ENCODE results near the gene MACROH2A2.
"Not testable (repeated sequence)": the region's sequence is repeated elsewhere in the genome, so short reads cannot be mapped to it uniquely, and the experiment has no call there.

Gene MACROH2A2

GRCh38 chr10:70132098-70133029 lies 79.7 kb downstream of the MACROH2A2 start, which contains the start of gene AIFM2:
Gene AIFM2, minus strand, starts transcription at chr10:70132825. Its CDS starts 8,741 bp downstream, at chr10:70124084.
- peak; percentile 40 for DNase-seq

DNA sequence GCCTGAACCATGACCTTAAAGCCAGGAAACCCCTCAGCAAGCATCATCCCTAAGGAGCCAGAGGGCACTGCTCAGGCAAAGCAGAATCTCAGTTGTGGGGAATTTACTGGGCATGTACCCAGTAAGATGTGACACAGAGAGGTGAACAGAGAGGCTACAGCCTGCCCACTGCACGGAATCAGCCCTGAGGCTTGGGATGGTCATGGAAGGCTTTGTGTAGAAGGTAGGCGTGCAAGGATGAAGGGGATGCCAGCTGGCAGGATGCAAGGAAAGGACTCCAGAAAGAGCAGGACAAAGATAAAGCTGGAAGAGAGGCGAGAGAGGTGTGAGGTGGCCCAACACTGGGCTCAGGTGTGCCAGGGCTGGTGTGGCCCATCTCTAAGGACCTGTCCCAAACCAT lies 82.4 kb downstream of the MACROH2A2 start:
- no peak for DNase-seq

DNA sequence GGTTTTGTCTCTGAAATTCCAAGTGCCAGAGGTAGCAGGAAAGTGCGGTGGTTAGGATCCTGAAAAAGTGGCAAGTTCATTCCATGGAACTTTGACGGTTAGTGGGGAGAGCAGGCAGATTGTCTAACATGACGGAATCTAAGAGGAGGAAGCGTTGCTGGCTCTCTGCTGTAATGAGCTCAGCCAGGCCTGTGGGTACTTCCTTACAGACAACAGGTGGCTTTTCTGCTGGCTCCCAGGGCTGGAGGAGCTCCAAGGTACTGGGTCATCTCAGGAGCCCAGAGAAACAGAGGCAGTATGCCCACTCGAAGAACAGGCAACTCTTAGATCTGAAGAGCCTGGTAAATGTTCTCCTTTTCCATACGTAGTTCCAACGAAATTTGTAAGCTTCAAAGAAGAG lies 83.0 kb downstream of the MACROH2A2 start:
- DNase-seq, result no peak

- no peak for DNase-seq
Measured at GRCh38 chr10:70137135-70137534, 84.5 kb downstream of the MACROH2A2 start.

DNA sequence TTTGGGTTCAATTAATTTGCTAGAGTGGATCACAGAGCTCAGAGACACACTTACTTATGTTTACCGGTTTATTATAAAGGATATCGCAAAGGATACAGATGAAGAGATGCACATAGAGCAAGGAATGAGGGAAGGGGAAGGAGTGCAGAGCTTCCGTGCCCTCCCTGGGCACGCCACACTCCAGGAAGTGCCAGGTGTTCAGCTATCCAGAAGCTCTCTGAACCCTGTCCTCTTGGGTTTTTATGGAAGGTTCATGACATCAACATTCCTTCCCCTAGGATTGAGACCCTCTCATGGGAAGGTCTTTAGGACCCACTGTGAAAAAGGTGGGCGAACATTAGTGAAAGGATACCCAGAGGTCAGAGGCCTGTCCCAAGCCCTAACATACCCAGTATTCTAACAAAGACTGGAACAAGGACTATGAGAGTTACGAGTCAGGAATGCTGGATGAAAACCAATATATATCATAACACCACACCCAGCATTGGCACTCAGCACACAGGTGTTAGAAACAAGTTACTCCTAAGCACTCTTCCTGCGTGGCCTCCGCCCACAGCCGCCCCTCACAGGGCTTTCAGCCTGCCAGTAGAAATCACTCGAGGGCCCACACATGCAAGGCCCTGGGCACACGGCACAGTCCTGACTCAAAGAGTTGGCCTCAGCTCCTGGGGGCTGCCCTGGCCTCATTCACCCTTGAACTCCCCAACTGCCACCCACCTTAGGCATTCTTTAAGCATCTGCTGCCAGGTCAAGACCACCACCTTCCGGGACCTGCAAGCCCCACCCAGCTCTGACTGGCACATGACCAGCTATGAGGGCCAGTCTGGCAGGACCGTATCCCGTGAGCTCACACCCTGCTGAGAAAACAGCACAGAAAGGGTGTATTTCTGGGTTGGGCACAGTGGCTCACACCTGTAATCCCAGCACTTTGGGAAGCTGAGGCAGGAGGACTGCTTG lies 85.6 kb downstream of the MACROH2A2 start:
- no peak for DNase-seq

DNA sequence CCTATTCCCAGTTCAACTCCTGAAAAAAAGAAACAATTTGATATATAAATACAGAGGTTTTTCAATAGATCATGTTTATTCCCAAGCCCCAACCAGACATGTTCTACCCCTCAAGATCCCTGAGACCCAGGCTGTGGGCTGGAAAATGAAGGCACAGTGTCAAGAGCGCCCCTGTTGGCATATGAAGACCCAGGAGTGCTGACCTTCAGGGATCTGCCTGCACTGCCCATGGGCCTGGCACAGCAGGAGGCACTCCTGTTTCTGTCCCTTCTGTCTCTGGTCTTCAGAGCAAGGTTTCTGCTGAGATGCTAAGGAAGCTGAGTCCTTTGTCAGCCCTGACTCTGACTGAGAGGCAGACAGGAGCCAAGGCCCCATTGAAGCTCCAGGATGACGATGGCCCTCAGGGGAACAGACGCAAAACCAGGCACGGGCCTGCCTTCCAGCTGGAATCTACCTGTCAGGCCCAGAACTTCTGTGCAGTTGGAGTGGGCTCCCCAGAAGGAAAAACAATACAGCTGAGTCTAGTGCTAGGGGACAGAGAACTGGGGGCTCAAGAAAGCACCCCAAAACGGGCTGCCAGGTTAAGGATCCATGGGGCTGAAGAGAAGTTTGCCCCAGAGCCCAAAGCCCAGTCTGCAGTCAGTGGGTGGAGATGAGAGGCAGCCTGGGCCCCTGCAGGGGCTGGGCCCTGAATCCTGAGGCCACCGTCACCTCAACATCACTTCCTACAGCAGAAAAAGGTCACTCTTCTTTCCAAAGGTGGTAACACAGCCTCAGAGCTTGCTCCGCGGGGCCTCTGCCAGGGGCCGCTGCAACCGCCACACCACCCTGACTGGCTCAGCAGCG lies 86.7 kb downstream of the MACROH2A2 start:
- DNase-seq, result no peak

- DNase-seq, result no peak
Measured at GRCh38 chr10:70139997-70140250, 87.3 kb downstream of the MACROH2A2 start.

GRCh38 chr10:70140297-70140696 lies 87.7 kb downstream of the MACROH2A2 start:
- DNase-seq, result no peak

DNA sequence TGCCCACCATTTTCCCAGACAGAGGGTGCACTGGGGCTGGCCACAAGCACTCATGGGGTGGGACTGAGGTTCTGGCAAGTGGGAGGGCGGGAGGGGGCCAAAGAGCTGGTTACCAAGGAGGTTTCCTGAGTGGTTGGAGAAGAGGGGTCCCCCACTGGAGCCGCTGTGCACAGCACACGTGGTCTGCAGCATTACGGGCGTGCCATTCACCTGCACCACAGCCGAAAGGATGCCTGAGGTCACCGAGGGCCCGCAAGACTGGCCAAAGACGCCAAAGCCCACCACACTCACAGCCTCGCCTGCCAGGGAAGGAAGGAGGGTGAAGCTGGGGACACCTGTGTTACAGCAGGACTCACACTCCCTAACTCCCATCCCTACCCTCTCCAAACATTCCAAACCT lies 89.9 kb downstream of the MACROH2A2 start:
- DNase-seq, result no peak

- no peak for DNase-seq
Measured at GRCh38 chr10:70144372-70145110, 91.9 kb downstream of the MACROH2A2 start.

- no peak for DNase-seq
Measured at GRCh38 chr10:70145166-70145665, 92.6 kb downstream of the MACROH2A2 start.

GRCh38 chr10:70145666-70146488 lies 93.2 kb downstream of the MACROH2A2 start:
- DNase-seq, result peak; percentile 73

- DNase-seq, result peak; percentile 90
Measured at GRCh38 chr10:70146489-70147258, 94.0 kb downstream of the MACROH2A2 start, which contains the start of gene TYSND1. Gene TYSND1, minus strand, starts transcription at chr10:70146700. Its CDS starts 114 bp downstream, at chr10:70146586.

DNA sequence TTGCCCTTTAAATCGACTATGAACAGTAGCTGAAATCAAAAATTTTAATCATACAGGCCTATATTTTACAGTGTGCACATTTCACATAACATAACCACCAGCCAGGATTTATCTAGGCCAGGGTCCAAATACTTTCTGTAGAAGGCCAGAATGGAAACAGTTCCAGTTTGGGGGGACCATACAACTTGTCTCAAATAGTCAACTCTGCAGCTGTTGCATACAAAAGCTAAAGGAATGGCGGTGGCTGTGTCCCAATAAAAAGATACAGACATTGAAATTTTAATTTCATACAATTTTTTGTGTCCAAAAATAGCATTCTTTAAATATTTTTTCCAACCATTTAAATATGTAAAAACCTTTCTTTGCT lies 94.6 kb downstream of the MACROH2A2 start:
- no peak for DNase-seq

DNA sequence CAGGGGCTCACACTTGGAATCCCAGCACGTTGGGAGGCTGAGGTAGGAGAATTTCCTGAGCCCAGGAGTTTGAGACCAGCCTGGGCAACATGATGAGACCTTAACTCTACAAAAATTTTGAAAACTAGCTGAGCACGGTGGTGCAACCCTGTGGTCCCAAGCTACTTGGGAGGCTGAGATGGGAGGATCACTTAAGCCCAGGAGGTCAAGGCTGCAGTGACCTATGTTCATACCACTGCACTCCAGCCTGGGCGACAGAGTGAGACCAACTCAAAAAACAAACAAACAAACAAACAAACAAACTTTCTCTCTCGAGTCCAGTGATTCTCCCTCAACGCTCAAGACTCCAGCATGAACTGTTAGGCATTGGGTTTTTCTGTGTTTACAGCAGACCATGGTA lies 95.9 kb downstream of the MACROH2A2 start:
- no peak for DNase-seq

- DNase-seq, result no peak
Measured at GRCh38 chr10:70155255-70155838, 102.7 kb downstream of the MACROH2A2 start.

- no peak for DNase-seq
Measured at GRCh38 chr10:70158113-70158512, 105.5 kb downstream of the MACROH2A2 start.

GRCh38 chr10:70159366-70159765 lies 106.7 kb downstream of the MACROH2A2 start:
- not testable (repeated sequence) for DNase-seq

DNA sequence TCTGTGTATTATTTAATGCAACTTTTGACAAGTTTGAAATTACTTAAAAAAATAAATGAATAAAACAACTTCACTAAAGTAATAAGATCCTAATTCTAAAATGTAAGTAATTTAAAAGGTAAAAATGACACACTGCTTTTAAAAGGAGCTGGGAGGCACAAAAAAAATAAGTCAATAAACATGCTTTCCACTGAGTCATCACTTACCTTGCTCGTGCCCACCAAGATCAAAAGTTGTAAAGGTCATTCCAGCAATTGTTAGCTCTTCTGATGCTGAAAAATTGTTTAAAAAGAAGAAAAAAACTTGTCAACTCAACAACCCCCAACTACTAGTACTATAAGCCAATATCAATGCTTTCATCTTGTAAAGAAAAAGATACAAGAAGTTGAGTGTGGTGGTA lies 108.2 kb downstream of the MACROH2A2 start:
- no peak for DNase-seq

Measured in stimulated activated CD4-positive, alpha-beta T cell treated with anti-CD3 and anti-CD28 coated beads, Interleukin-4, amount 100 ng/mL, for 1 hour (primary cell).